ENCODE measurements around the gene ATF6. TPM values are rescaled to one million over a fixed set of nuclear protein-coding genes. Genes with fewer than 3 reads are reported as not detected.

The ATF6 gene
- total and polyA plus RNA-seq, 2 of the 4 experiments (the other 2 are of a cell fraction), result 12.2 to 17.6 TPM

- Histone ChIP-seq H3K4me2 (ENCODE audit: low read depth, low read length) (no peak overlapping the region), H3K18ac (ENCODE audit: low read depth, low read length) (no peak overlapping the region), H4K91ac (ENCODE audit: insufficient read depth, low read depth, low read length) (no peak overlapping the region), H2AFZ (replicated peaks; ENCODE audit: low read length, poor library complexity) (no peak overlapping the region), H2BK120ac (ENCODE audit: low read depth, low read length) (no peak overlapping the region), H3K14ac (replicated peaks; ENCODE audit: low read depth, low read length) (no peak overlapping the region), H4K8ac (ENCODE audit: low read depth in 2 of 2, low read length in 2 of 2) (no peak overlapping the region), H4K5ac (ENCODE audit: low read depth, low read length) (0 out of 2 replicates have a peak overlapping the region, but pooled peaks have one; percentile 39), H2BK20ac (ENCODE audit: low read depth, low read length) (no peak overlapping the region), H3K36me3 (ENCODE audit: control insufficient read depth, insufficient read depth, low read length) (no peaks in the 10 kb centered on the region; the same call in 1 of the 2 replicates), H4K20me1 (ENCODE audit: insufficient read depth, low read length) (no peaks in the 10 kb centered on the region), H3K4ac (ENCODE audit: low read depth, low read length) (no peak overlapping the region), H3K4me3 (ENCODE audit: insufficient read depth, low read depth, low read length) (no peak overlapping the region), H3K56ac (ENCODE audit: extremely low read depth, insufficient read depth, low read length) (no peak overlapping the region), H3K4me1 (ENCODE audit: control insufficient read depth, insufficient read depth, low read length) (peaks cover 1% of the 10 kb centered on the region), H3K9ac (ENCODE audit: low read depth, low read length) (no peak overlapping the region), H2AK9ac (replicated peaks; ENCODE audit: low read depth, low read length, poor library complexity) (no peak overlapping the region), H3K23ac (ENCODE audit: low read depth, low read length) (no peak overlapping the region), H2BK15ac (ENCODE audit: low read depth, low read length) (no peak overlapping the region), H3K27ac (ENCODE audit: insufficient read depth, low read length) (no peak overlapping the region), H2AK5ac (ENCODE audit: low read depth, low read length) (no peak overlapping the region), H3K9me1 (ENCODE audit: insufficient read depth, low read length) (no peaks in the 10 kb centered on the region), H3K27me3 (ENCODE audit: control insufficient read depth, insufficient read depth, low read length) (no peaks in the 10 kb centered on the region), H2BK5ac (ENCODE audit: low read depth, low read length, poor library complexity, severe bottlenecking) (no peak overlapping the region), H3K79me1 (ENCODE audit: low read depth in 1 of 2, low read length in 2 of 2) (no peaks in the 10 kb centered on the region; a peak in 1 of 4 replicates), H3K9me3 (ENCODE audit: control insufficient read depth, insufficient read depth, low read length) (no peaks in the 10 kb centered on the region)
- CTCF ChIA-PET, result interaction anchor here (1.8 kb wide), 1 partner anchor 92 kb away, joined by 7 read pairs; no protein-coding TSS in a partner anchor
- ATAC-seq (ENCODE audit: low read depth) (peak; percentile 96), DNase-seq (peak; percentile 93)
- WGBS, 2 experiments (ENCODE audit: extremely low coverage in 2 of 2, insufficient read length in 1 of 2), result no CpG with 5 or more reads among the region's 1 CpG
- peak; percentile 4; the same call in 1 of the 2 replicates for TF ChIP-seq SMC3 (IDR thresholded peaks at IDR 0.05; ENCODE audit: low read depth, low read length)
- no peak for TF ChIP-seq MAFK (IDR thresholded peaks at IDR 0.05; ENCODE audit: low read depth, low read length)
- no peak for TF ChIP-seq CHD1 (IDR thresholded peaks at IDR 0.05; ENCODE audit: low read depth, low read length)
- no peak for TF ChIP-seq MAZ (IDR thresholded peaks at IDR 0.05; ENCODE audit: borderline replicate concordance, low read depth, low read length)
- TF ChIP-seq FOS (IDR thresholded peaks at IDR 0.05; ENCODE audit: low read depth, low read length), result peak; percentile 51; the same call in 1 of the 2 replicates
- in situ Hi-C loops (cut with MboI; ENCODE audit: low sequenced_read_pairs) (no loop called here), dilution Hi-C loops (cut with HindIII; ENCODE audit: low sequenced_read_pairs, unreplicated experiment) (no loop called here), intact Hi-C loops (cut with micrococcal nuclease) (no loop called here)
- POLR2A ChIA-PET (ENCODE audit: unreplicated experiment), result no interaction called here
- BruUV-seq (replicated peaks), result no TSS peak
Measured at GRCh38 chr1:161885003-161885402, 118.9 kb downstream of the ATF6 start.
